Measurements from ENCODE around the gene PIP4K2A. TPM values are rescaled to one million over a fixed set of nuclear protein-coding genes. Genes with fewer than 3 reads are reported as not detected.

The PIP4K2A gene
- 10 to 100 TPM; 15.1 to 36.6 (median 33.1) TPM for total RNA-seq

DNA sequence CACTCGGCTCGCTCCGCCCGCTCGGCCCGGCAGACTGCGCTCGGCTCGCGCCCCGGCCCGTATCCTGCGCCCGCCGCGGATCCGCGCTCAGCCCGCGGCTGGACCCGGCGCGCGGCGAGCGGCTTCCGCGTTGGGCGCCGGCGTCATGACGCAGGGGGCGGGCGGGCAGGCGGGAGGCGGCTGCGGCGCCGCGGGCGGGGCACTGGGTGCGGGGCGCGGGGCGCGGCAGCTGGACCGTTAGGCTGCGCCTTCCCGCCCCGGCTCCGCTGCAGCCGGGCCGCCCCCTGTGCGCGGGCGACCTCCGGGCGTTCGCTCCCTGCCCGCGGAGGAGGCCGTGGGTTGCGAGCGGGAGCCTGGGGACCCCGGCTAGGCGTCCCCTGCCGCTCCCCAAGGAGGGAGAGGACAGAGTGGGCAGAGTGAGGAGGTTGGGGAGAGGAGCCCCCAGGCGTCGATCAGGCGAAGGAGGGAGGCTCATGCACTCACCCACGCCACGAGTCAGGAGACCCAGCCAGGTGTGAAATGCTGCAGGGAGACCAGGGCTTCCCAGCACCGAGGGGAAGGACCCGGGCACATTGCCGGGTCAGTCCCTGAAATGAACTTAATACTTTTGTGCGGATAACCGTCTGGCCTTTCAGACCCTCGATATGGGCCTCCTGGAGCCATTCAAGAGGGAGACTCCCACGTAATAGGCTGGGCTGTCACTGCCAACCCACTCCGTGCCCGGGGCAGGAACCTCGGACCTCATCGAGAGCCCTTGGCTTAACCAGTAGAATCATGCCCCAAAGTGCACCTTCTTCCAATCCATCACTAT is at the start of gene PIP4K2A:
Gene PIP4K2A, minus strand, starts transcription at position 100 of the 811 bp plus-strand sequence. CDS start 252 bp downstream, outside the sequence.
- peak within 1 kb of the TSS; percentile 75 to 97 (median 93) for H3K4me3 ChIP-seq
- intact Hi-C loops (cut with DNase I; ENCODE audit: low total_unique reads) = no loop called here
- TF ChIP-seq POLR2A (IDR thresholded peaks at IDR 0.05) = no peak
- no peak for TF ChIP-seq POLR2AphosphoS5 (IDR thresholded peaks at IDR 0.05)
- no peak for TF ChIP-seq CTCF (IDR thresholded peaks at IDR 0.05)
- peak; percentile 37 to 59 for DNase-seq (ENCODE audit: low spot score in 2 of 2)
- peaks cover 0 to 4% of the 10 kb centered on the region in 2 donors for H3K4me1 ChIP-seq
- H3K27ac ChIP-seq = peak within 1 kb of the TSS; percentile 74 to 92
- H3K9me3 ChIP-seq = no peaks in the 10 kb centered on the region
- no peaks in the 10 kb centered on the region for H3K27me3 ChIP-seq
- H3K36me3 ChIP-seq = no peaks in the 10 kb centered on the region

DNA sequence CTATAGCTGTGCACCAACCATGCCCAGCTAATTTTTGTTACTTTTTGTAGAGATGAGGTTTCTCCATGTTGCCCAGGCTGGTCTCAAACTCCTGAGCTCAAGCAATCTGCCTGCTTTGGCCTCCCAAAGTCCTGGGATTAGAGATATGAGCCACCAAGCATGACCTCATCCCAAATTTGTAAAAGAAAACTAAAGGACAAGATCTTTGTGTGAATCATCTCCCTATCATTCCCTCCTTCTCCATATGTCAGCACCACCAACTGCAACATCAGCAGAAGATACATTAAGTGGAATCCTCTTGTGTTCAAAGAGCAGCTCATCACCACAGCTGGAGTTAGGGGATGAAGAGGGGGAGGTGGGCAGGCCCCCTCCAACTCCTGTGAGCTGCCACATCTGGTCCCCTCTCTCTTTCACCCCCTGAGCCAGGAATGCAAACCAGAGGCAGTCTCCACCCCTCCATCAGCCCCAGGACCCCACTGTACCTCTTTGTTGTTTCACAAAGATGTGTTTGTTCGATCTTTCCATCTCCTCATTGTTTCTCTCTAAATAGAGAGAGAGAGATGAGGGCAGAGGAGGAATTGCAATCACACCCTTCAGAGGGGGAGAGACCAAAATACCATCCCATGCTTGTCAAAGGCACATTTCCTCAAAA is 47.3 kb upstream of the PIP4K2A start:
- intact Hi-C loops (cut with DNase I; ENCODE audit: low total_unique reads) = no loop called here
- H3K27ac ChIP-seq = no peak overlapping the region
- no peak for DNase-seq (ENCODE audit: low spot score in 2 of 2)

DNA sequence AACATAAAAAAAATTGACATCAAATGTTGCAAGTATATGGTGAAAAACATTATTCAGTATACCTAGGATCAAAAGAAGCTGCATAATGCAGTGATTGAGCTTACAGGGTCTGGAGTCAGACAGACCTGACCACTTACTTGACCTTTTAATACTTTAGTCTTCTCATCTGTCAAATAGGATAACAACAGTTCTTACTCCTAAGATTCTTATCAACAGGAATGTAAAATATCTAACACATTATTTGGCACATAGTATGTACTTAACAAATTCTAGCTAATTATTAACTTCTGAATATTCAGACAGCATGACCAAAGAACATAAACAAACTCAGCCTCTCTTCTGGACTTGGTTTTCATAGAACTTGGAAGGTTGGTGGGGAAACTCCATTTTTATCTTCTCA is 45.6 kb upstream of the PIP4K2A start:
- DNase-seq (ENCODE audit: low spot score in 2 of 2) = no peak
- no peaks in the 10 kb centered on the region for H3K27me3 ChIP-seq
- no peaks in the 10 kb centered on the region for H3K36me3 ChIP-seq
- TF ChIP-seq POLR2A (IDR thresholded peaks at IDR 0.05) (no peak), POLR2AphosphoS5 (IDR thresholded peaks at IDR 0.05) (no peak), CTCF (IDR thresholded peaks at IDR 0.05) (no peak)
- H3K4me3 ChIP-seq = no peak overlapping the region
- no peak overlapping the region for H3K27ac ChIP-seq
- intact Hi-C loops (cut with DNase I; ENCODE audit: low total_unique reads) = no loop called here
- H3K4me1 ChIP-seq = no peaks in the 10 kb centered on the region
- H3K9me3 ChIP-seq = no peaks in the 10 kb centered on the region

More for the DNA sequence above, 47.3 kb upstream of the PIP4K2A start:
- Histone ChIP-seq H3K4me1 (no peaks in the 10 kb centered on the region), H3K9me3 (no peaks in the 10 kb centered on the region), H3K4me3 (no peak overlapping the region), H3K27me3 (no peaks in the 10 kb centered on the region), H3K36me3 (no peaks in the 10 kb centered on the region)
- TF ChIP-seq POLR2AphosphoS5 (IDR thresholded peaks at IDR 0.05) (no peak), CTCF (IDR thresholded peaks at IDR 0.05) (no peak), POLR2A (IDR thresholded peaks at IDR 0.05) (no peak)

DNA sequence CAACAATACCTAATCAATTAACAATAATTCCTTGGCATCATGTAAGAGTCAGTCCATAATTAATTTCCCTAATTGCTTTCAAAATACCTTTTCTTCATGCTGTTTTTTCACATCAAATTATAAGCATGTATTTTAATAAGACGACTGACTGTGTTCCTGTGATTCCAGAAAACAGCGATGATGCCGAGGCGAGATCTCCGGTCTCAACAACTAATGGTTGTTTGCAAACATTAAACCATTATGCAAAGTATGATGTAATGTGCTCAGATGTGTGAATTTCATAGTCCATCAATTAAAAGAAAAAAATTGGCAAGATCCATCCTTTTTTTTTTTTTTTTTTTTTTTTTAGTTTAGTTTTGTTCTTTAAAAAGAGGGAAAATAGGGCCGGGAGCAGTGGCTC is 44.5 kb upstream of the PIP4K2A start:
- H3K4me1 ChIP-seq = no peaks in the 10 kb centered on the region
- no peak for DNase-seq (ENCODE audit: low spot score in 2 of 2)
- no peak overlapping the region for H3K27ac ChIP-seq
- intact Hi-C loops (cut with DNase I; ENCODE audit: low total_unique reads) = no loop called here
- TF ChIP-seq POLR2AphosphoS5 (IDR thresholded peaks at IDR 0.05) (no peak), CTCF (IDR thresholded peaks at IDR 0.05) (no peak), POLR2A (IDR thresholded peaks at IDR 0.05) (no peak)
- H3K4me3 ChIP-seq = no peak overlapping the region
- H3K36me3 ChIP-seq = no peaks in the 10 kb centered on the region
- H3K9me3 ChIP-seq = no peaks in the 10 kb centered on the region
- no peaks in the 10 kb centered on the region for H3K27me3 ChIP-seq

- no peaks in the 10 kb centered on the region for H3K36me3 ChIP-seq
- intact Hi-C loops (cut with DNase I; ENCODE audit: low total_unique reads) = no loop called here
- TF ChIP-seq POLR2A (IDR thresholded peaks at IDR 0.05) (no peak), CTCF (IDR thresholded peaks at IDR 0.05) (no peak), POLR2AphosphoS5 (IDR thresholded peaks at IDR 0.05) (no peak)
- H3K27me3 ChIP-seq = no peaks in the 10 kb centered on the region
- no peaks in the 10 kb centered on the region for H3K9me3 ChIP-seq
- H3K4me1 ChIP-seq = no peaks in the 10 kb centered on the region
- H3K27ac ChIP-seq = no peak overlapping the region
- no peak for DNase-seq (ENCODE audit: low spot score in 2 of 2)
- no peak overlapping the region for H3K4me3 ChIP-seq
These were observed 39.9 kb upstream of the PIP4K2A start for GRCh38 chr10:22754296-22754695.

All from breast epithelium (tissue), 4 donors.